ENCODE data around the gene NEK6.

GRCh38 chr9:124345063-124345462 is 87.3 kb downstream of the NEK6 start:
- TF ChIP-seq CTCF (IDR thresholded peaks at IDR 0.05; ENCODE audit: poor library complexity) (no peak), EZH2 (IDR thresholded peaks at IDR 0.05; ENCODE audit: borderline replicate concordance) (no peak)

Measured in hepatocyte (in vitro differentiated cells).